Left kidney (tissue), 2 donors: Measurements from ENCODE around the gene CASP9. TPM values are rescaled to one million over a fixed set of nuclear protein-coding genes. Genes with fewer than 3 reads are reported as not detected.

Experiments used
- DNase-seq: peaks from one replicate; pipeline ENCODE4 v3.0.0-alpha.2; 2013
- polyA plus RNA-seq: library from polyadenylated mRNA; unstranded; fragments of 120-200 nt; gene quantifications from one replicate; pipeline ENCODE4 v1.2.1, GENCODE V29; 2013; ENCODE audit not compliant: insufficient read length

The CASP9 gene
- polyA plus RNA-seq, 1 donor: 31.0 TPM

DNA sequence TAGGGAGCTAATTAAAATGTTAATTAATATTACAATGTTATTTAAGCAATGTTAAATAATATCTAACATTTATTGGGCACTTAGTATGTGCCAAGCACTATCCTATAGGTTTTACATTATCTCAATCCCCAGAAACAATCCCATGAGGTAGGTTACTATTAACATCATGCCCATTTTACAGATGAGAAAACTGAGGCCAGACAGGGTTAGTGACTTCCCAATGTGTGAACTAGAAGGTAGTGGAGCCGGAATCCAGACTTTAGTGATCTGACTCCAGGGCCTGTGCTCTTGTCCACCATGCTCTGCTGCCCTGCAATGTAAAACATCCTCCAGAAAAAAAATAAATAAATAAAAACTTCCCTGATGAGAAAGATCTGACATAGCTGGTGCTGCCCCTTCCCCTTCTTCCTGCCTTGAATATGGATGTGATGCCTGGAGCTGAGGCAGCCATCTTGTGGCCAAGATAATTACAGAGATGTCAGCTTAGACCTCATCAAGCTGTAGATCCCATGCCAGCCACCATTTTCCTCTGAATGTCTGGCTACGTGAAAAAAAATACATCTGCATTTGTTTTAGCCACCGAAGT is 75.0 kb downstream of the CASP9 start:
- DNase-seq: no peak

DNA sequence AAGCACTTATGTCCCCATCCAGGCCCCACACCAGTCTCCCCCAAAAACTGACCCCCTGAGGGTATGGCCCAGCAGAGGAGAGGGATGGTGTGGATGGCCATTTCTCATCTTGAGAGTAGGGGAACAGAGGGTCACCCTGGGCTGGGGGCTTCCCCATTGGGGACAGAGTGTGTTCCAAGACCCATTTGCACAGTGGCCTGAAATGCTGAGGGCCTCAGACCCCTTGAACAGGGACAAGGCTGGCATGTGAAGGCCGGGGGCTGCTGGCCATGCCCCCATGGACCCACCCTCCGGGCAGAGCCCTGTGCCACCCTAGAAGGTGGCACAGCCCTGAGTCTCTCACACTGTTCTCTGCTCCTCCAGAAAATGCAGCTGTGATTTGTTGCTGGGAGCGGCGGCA is 77.8 kb downstream of the CASP9 start:
- no peak for DNase-seq

GRCh38 chr1:15445390-15446122 is 78.5 kb downstream of the CASP9 start:
- DNase-seq: no peak

DNA sequence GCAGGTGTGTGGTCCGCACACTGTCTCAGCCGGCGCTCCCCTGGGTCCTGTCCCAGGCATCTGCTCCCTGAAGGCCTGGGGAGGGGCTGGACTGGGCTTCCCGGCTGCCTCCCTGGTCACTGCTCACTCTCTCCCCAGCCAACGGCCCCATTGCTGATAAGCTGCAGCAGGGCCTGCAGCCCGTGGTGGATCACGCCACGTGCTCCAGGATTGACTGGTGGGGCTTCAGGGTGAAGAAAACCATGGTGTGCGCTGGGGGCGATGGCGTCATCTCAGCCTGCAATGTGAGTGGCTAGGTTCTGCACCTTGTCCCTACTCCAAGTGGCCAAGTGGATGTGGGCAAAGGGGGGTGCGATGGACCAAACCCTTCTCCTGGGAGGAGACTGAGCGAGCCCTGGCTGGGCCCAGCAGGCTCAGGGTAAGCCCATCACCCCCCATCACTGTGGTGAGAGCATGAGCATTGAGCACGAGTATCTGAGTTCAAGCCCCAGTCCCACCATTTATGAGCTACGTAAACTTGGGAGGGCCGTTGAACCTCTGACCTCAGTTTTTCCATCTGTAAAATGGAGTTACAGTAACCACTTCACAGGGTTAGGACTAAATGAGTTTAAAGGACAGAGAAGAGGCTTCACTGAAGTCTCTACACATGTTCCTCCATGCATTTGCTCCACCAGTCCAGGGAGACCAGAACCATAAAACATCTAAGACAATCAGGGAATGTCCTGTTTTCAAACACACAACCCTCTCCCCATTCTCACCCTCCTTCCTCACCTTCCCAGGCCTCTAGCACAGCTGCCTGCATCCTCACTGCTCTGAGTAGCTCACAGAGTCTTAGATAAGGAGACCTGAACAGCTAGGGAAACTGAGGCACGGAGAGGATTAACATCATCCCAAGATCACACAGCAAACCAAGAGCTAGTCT is 79.3 kb downstream of the CASP9 start:
- no peak for DNase-seq

GRCh38 chr1:15443281-15443680 is 80.7 kb downstream of the CASP9 start:
- no peak for DNase-seq

GRCh38 chr1:15442759-15443158 is 81.3 kb downstream of the CASP9 start:
- no peak for DNase-seq

- no peak for DNase-seq
These were observed 81.9 kb downstream of the CASP9 start for GRCh38 chr1:15442119-15442518.

Other genes starting within 250 kb of the CASP9 start
- 9.2 TPM for gene EFHD2, start 114.3 kb downstream of the CASP9 start, polyA plus RNA-seq
- gene CTRC, start 85.8 kb downstream of the CASP9 start, polyA plus RNA-seq: 0.22 TPM
- gene CELA2A, start 67.5 kb downstream of the CASP9 start, polyA plus RNA-seq: 0.70 TPM
- gene CELA2B, start 48.1 kb downstream of the CASP9 start, polyA plus RNA-seq: 0.43 TPM
- 36.6 TPM for gene DNAJC16, start 2.6 kb upstream of the CASP9 start, polyA plus RNA-seq
- 35.3 TPM for gene AGMAT, start 60.8 kb upstream of the CASP9 start, polyA plus RNA-seq
- 28.1 TPM for gene DDI2, start 93.2 kb upstream of the CASP9 start, polyA plus RNA-seq
- 41.7 TPM for gene PLEKHM2, start 160.1 kb upstream of the CASP9 start, polyA plus RNA-seq
- 3.9 TPM for gene SLC25A34, start 212.0 kb upstream of the CASP9 start, polyA plus RNA-seq
- gene TMEM82, start 218.3 kb upstream of the CASP9 start, polyA plus RNA-seq: 3.2 TPM
- gene FBLIM1, start 234.6 kb upstream of the CASP9 start, polyA plus RNA-seq: 49.5 TPM